Activated T-helper 1 cell treated with Interleukin-2 at 50 U/mL for 16 hours (primary cell): ENCODE results near the gene GSK3B.

Source experiments
- DNase-seq: peaks from one replicate; pipeline ENCODE4 v3.0.0-alpha.2; 2020; ENCODE audit warnings: low read depth

GSK3B gene

DNA sequence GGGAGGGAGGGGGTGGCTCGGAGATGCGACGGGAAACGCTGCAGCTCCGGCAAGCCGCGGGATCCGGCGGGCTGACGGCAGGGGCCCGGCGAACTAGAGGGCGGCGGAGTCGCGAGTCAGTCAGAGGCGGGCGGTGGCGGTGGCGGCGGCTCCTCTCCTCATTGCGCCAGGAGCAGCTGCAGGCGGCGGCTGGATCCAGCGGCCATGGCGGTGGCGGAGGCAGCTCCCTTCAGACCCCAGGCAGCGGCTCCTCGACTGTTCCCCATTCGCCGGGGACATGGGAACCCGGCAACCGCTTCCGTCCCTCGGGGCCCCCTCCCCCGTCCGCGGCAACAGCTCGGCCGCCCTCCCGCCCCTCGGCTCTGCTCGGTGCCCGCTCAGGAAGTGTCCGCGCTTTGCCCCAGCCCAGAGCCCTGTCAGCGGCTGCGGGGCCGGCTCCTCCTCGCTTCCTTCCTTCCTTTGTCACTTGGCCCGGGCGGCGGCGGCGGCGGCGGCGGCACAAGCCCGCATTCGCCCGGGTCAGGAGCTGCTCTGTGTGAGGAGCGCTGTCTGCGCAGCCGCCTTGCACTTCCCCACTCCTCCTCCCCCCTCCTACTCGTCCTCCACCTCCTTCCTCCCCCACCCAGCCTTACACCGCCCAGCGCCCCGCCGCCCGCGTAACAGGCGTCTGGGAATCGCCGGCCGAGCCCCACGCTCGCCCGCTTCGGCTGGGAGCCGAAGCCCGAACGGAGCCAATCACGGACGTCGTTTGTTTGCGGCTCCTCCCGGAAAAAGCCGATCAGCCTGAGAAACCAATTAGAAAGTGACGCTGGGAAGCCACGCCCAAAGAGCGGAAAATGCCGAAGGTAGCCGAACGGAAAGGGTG is at the start of gene GSK3B:
TSS of gene GSK3B (minus strand) at position 537 of the 865 bp plus-strand sequence. CDS start 1,013 bp downstream, outside the sequence.
- peak; percentile 97 for DNase-seq

DNA sequence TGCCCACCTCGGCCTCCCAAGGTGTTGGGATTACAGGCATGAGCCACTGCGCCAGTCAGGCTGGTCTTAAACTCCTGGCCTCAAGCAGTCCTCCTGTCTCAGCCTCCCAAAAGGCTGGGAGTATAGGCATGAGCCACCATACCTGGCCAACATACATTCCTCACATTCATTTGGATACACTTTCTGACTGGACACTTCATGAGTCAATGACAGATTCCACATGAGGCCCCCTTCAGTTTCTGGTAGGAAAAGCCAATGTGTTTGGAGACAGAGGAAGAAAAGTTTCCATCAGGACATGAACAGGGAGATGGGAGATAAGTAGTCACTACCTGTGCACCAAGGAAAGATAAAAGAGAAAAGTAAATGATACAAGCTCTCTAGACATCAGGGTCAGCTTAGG is 49.4 kb upstream of the GSK3B start:
- no peak for DNase-seq

DNA sequence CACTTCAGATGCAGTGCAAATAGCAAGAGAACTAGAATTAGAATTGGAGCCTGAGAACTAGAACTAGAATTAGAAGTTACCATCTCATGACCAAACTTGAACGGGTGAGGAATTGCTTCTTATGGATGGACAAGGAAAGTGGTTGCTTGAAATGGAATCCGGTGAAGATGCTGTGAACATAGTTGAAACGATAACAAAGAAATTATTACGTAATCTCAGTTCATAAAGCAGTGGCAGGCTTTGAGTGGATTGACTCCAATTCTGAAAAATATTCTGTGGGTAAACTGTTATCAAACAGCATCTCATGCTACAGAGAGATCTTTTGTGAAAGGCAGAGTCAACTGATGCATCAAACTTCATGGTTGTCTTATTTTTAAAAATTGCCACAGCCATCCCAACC is 48.0 kb upstream of the GSK3B start:
- no peak for DNase-seq

DNA sequence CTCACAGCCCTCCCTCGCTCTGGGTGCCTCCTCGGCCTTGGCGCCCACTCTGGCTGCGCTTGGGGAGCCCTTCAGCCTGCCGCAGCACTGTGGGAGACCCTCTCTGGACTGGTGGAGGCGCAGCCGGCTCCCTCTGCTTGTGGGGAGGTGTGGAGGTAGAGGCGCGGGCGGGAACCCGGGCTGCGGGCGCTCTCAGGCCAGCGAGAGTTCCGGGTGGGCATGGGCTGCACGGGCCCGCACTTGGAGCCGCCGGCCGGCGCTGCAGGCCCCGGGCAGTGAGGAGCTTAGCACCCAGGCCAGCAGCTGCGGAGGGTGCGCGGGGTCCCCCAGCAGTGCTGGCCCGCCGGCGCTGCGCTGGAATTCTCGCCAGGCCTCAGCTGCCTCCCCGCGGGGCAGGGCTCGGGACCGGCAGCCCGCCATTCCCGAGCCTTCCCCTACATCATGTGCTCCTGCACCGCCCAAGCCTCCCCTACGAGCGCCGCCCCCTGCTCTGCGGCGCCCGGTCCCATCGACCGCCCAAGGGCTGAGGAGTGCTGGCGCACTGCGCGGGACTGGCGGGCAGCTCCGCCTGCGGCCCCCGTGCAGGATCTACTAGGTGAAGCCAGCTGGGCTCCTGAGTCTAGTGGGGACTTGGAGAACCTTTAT is 46.0 kb upstream of the GSK3B start:
- no peak for DNase-seq

DNA sequence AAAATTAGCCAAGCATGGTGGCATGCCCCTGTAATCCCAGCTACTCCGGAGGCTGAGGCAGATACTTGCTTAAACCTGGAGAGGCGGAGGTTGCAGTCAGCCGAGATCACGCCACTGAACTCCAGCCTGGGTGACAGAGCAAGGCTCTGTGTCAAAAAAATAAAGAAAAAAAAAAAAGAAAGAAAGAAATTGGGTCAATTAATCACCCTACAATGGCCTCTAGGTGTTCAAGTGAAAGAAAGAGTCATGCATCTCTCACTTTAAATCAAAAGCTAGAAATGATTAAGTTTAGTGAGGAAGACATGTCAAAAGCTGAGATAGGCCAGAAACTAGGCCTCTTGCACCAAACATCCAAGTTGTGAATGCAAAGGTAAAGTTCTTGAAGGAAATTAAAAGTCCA is 44.9 kb upstream of the GSK3B start:
- DNase-seq, result no peak

DNA sequence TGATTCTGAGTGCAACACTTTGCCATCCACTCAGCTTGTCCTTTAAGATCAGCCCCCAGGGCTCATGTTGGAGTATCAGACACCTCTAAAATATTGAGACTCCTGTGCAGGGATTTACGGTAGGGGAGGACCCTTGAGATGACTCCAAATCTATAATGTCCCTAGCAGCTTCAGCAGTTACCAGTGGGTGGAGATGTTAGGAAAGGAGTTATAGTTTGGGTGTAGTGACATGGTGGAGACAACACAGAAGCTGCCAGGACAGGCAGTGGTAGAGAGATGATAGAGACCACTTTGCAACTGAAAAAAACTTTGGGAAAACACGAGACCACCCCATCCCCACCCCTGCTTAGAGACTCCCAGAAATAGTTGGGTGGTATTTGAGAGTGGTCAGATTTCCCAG is 43.3 kb upstream of the GSK3B start:
- no peak for DNase-seq

DNA sequence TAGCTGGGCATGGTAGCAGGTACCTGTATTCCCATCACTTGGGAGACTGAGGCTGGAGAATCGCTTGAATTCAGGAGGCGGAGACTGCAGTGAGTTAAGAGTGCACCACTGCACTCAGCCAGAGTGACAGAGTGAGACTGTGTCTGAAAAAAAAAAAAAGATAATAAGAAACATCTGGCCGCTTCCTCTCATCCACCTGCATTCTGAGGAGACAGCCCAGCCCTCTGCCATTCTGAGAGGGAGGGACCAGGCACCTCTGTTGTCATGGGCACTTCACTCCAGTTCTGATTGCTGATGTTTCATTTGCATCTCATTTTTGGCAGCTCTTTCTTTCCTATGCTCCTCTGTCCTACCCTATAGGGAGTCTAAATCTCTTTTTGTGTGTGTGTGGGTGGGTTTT is 36.4 kb upstream of the GSK3B start:
- DNase-seq, result no peak

DNA sequence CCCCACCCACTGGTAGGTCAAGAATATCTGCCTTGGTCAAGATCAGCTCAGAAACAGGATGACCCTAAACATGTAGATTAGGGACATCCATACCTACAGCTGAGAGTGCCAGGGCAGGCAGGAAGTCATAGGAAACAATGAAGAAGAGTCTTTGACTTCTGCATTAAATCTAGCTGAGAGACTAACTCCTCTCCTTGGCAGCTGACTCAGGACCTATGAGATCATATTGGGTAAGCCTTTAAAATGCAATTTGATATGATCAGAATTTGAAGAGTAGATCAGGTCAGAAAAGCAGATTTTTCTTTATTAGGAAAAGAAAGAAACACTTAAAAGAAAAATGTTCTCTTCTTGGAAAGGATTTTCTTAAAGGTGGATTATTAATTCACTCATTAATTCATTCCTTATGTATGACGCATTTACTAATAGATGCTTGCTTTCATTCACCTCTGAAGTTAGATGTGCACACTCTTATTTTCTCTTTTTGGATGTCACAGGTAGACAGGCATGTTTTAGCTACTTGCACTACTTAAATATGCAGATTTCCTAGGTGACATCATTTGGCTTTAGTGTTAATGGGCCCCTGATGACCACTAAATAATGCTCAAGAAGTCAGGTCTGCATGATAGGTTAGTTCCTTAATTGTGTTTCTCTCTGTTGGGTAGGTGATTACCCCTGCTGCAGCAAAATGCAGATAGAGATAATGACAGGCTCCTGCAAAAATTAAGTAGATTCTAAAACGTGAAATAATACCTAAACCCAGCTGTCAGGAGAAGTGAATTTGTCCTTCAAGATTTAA is 35.7 kb upstream of the GSK3B start:
- no peak for DNase-seq

DNA sequence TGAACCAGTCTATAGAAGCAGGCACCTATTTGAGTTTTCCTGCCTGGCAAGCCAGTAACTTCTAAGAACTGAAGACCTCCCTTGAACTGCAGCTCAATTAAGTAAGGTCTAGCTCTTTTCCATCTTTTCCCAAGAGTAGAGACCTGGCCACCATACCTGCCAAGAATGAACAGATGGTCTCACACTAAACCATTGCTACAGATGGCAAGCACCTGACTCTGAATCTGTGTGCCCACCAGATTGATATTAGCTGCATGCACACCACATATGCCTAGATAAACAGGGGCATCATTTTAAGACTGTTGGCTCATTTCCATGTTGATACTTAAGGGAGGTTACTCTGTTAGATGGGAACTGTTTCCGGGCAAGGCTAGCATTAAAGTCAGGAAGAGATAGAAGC is 34.8 kb upstream of the GSK3B start:
- DNase-seq, result no peak

DNA sequence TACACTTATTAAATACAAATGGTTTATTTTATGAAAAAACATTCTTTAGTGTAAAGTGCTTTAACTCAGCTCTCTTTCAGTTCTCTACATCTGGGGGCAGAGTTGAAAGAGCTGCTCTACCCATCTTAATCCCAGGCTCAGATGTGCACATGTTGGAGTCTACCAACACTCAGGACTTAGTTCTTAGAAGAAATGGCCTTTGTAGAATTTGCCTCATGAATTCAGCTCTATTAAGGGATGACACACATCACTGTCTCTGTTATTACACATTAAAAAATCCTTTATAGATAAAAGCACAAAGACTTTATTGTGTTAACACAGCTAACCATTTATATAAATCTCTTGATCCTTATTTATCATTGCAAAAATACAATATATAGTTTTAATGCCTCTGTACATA is 31.7 kb upstream of the GSK3B start:
- no peak for DNase-seq

DNA sequence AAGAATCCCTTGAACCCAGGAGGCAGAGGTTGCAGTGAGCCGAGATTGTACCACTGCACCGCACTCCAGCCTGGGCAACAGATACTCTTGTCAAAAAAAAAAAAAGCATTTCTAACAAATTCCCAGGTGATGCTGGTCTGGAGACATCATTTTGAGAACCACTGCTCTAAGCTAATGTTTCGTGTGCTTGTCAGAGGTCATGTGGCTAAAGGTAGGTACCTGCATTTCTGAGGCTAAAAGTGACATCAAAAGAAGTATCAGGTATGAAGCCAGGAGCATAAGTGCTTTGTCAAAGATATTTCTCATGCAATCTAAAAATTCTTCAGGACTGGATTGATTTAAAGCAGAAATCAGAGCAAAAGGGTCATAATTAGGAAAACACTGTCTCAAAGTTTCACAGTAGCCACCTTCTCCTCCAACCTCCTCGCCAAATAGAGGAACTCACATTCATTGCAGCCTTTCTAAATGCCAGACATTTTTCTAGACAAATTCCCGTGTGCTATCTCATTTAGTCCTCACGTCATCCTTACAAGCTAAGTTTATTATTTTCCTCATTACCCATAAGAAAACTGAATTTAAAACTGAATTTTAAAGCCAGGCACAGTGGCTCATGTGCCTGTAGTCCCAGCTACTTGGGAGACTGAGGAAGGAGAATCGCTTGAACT is 25.7 kb upstream of the GSK3B start:
- no peak for DNase-seq

DNA sequence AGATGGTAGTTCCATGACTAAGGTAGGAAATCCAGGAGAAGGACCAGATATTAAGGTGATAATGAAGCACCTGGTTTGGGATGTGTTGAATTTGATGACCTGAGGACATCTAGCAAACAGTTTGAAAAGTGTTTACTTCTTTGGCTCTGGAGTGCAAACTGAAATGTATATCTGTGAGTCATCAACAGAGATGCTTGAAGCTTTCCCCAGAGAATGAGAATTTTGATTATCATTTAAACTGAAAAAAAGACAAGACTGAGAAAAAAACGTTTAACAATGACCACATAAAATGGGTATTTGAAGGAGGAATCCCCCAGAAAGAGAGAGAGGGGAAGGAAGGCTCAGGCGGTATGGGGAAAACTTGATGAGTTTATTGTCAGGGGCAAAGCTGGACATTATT is 20.7 kb upstream of the GSK3B start:
- DNase-seq, result no peak

DNA sequence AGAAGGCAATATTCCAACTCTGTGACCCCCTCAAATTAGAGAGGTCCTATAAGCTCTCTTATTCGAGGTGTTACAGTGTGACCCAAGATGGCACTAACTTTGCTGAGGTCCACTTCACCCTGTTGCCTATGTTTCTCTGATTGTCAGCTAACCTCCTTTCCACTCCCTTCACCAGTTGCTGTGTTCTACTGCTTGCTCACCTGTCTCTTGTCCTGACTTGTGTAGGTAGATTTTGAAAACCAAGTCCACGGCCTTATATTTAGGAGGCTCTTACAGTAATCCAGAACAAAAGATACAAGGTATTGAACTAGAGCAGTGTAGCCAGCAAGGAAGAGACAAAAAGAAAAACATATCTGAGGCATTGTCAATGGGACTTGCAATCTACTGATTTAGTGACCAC is 20.1 kb upstream of the GSK3B start:
- no peak for DNase-seq

DNA sequence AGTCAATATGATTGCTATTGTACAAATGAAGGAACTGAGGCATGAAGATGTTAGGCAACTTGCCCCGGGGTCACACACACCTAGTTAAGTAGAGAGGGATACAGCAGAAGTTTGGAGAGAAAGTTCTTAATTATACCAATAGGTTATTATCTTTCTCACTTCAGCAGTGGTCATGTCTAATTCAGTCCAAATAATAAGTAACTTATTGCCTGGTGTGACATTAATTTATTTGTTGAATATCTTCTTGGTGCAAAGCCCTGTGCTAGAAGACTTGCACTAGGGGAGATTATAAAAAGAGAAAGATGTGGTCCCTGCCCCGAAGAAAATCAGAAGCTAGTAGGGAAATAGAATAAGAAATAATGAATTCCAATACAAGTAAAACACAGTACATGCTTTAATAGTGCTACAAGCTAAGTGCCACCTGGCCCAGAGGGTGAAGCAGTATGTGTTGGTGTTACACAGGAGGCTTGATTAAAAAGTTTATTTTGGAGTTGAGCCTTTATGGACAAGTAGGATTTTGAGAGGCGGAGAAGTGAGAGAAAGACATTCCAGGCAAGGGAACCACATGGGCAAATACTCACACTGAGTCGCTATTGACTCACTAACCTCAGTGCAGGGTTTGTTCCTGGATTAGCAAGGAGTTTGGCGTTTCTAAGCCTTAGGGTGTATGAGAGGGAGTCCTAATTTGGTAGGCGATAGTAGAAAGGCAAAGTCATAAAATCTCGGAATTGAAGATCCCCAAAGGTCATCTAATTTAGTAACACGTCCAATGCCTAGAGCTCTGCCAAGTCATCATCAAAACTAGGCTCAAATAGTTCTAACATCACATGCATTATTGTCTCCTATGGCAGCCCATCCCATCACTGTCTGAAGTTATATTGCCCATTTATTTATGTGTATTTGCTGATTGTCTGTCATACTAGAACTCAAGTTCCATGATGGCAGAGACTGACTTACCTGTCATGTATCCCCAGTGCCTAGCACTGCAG is 19.2 kb upstream of the GSK3B start:
- no peak for DNase-seq

DNA sequence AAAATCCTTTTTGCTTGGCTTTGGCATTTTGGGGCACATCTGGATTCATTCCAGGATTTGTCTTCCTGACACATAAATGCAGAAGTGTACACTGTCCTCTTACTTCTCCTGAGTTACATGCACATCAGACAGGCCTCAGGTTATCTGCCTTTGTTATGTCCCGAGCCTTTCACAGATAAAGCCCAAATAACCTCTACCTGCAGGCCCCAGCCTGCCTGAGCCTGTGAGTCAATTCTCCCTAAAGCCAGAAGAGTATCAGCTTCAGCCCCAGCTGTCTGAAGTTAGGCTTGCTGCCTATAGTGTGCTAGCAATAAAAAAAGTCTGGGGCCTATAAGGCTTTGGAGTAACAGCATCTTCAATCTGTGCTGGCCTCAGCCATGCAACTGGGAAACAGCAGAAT is 17.7 kb upstream of the GSK3B start:
- no peak for DNase-seq

DNA sequence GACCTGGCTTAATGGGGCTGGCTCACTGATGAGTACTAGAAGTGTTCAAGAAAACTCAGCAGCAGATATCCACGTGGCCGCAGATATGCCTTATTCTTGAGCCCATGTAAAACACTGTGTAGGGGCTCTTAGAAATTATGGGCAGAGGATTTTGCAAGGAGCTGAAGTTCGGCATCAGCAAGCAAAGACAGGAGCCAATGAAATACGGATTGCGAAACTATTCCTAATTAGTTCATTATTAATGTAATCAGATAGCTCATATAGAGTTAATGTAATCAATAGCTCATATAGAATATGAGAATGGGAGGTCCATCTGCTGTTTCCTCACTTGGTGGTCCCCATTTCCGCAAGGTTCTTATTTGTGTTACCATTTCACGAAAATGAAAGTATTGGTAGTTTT is 9.0 kb upstream of the GSK3B start:
- no peak for DNase-seq

DNA sequence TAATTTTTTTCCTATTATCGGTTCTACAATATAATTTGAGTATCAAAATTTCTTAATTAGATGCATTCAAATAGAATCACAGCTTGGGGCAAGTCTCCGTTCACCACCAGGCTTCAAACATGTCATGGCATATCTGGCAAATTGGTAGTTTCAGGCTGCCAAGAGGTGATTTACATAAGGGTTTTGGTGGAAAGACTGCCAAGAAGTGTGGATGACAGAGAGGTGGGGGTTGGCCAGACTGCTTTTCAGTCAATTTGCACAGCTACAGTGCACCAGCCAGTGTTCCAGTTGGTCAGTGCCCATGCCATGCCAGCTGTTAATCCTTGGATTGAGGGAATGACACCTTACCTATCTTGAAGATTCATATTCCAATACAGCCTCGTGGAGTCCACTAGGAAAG is 8.4 kb upstream of the GSK3B start:
- DNase-seq, result no peak

DNA sequence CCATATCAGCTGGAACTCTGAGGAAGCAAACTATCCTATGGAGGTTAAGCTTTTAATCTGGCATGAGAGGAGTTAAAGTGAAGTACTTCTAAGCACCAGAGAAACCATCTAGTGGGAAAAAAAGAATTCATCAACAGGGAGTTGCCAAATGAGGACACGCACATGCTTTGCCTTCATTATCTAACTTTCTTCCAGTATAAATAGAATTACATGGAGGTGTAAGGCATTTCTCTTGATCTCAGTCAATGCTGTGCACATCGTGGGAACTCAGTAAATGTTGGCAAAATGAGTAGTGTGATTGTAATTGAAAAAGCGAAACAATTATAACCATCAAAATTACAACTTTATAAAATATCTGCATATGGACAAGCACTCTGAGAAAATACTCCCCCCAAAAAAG is 8.0 kb upstream of the GSK3B start:
- no peak for DNase-seq

DNA sequence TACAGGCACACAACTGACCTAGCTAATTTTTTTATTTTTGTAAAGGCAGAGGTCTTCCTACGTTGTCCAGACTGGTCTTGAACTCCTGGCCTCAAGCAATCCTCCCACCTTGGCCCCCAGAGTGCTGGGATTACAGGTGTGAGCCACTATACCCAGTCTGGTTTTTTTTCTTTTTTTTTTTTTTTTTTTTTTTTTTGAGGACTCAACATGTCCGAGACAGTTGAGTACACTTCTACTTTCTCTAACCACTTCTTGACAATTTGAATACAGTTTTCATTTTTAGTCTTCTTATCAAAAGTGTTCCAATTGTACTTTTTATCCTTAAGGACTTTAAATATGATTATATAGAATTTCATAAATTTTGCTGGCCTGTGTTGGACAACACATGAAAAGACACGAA is 7.4 kb upstream of the GSK3B start:
- no peak for DNase-seq

DNA sequence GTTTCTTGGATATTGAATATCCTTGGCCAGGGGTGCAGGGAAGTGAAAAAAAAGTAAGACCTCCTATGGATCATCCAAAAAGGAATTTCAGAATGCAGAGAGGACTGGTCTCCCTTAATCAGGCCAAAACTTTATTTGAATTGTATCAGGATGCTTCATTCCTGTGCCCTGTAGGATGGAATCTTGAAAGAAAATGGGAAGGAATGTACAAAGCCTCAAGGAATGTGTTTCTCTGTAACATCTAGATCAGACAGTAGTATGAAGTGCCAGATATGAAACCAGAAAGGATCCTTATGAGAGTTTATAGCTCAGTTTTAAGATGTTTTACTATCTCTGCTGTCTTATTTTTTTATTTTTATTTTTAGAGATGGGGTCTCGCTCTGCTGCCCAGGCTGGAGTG is 6.5 kb upstream of the GSK3B start:
- no peak for DNase-seq

DNA sequence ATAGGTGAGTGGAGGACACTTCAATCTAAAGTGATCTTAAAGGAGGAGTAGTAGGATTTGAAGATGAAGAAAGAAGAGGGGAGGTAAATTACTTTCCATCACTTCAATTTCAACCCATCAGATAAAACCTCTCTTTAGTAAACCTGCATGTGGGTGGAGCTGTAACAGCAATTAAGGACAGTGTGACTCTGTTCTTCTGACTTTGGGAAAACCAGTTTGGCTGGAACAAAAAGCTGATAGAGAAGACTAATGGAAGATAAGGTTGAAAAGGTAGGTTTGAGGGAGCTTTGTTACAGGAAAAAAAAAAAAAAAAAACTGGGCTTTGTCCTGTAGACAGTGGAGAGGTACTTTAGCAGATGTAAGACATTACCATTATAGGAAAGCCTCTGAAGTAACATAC is 4.5 kb upstream of the GSK3B start:
- DNase-seq, result no peak
